Measurements from ENCODE around the gene ZNF678. TPM values are rescaled to one million over a fixed set of nuclear protein-coding genes. Genes with fewer than 3 reads are reported as not detected.

Gene ZNF678
- total RNA-seq: 15.4 and 20.3 TPM in 2 replicates

DNA sequence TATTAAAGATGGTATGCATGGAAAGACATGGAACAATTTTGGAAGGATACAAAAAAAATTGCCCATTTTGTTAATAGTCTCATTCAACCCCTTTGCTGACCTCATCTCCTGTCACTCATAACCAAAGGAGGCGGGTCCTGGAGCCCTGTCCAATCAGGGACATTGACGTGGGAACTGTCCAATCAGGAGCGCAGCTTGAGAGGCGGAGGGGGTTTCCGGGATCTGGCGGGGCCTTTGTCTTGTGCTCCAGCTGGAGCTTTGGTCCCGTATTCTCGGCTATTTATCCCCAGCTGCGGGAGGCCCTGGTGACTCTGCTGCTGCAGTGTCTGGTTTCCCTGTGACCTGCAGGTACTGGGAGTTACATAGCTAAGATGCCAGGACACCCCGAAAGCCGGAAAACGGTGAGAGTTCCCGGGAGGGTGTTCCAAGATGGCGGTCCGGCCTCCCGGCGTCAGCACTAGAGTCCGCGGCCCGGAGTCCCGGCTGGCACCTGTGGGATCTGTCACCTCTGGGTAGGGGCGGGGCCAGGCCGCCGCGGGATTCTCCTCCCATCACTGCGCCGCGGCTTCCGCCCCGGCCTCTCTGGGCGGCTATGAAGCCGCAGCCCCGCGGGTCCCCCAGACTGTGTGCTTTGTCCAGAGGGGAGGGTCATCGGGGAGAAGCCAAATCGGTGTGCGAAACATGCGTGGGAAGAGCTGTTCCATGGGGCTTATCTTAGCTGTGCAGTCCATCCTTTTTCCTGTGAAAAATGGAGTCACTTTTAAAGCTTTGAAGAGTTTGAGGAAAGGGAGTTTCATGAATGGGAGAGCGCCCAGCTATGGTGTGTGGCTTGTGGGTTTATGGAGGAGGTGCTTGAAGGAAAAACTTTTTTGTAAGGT lies at the start of gene ZNF678:
TSS of gene ZNF678 (plus strand) at position 233 of the 878 bp plus-strand sequence. CDS start 87,436 bp downstream, outside the sequence.
- peak; percentile 89 for ATAC-seq (ENCODE audit: low read depth)
- H3K4me3 Mint-ChIP-seq: peak within 1 kb of the TSS; percentile 95
- H3K4me1 Mint-ChIP-seq: peaks cover 48% of the 10 kb centered on the region
- no peaks in the 10 kb centered on the region for H3K9me3 Mint-ChIP-seq
- ChIA-PET POLR2A (interaction anchor here (0.5 to 1.8 kb wide), 9 partner anchors 15 to 1595 kb away, joined by 3 to 6 read pairs (median 4); partner anchors contain the start of genes ARF1, JMJD4 and SNAP47), CTCF (interaction anchor here (3.1 kb wide), 1 partner anchor 21 kb away, joined by 16 read pairs; no protein-coding TSS in a partner anchor)
- H3K27me3 Mint-ChIP-seq: peaks cover 8% of the 10 kb centered on the region
- peaks cover 11% of the 10 kb centered on the region for H3K36me3 Mint-ChIP-seq (ENCODE audit: low read depth)
- DNase-seq: peak; percentile 77
- intact Hi-C loops (cut with micrococcal nuclease): loop anchor here (1.0 to 5.0 kb wide), 3 partner anchors 21 to 224 kb away; partner anchors contain the start of genes JMJD4 and SNAP47
- peak within 1 kb of the TSS; percentile 94 for H3K27ac Mint-ChIP-seq
- TF ChIP-seq, protein P1, sequence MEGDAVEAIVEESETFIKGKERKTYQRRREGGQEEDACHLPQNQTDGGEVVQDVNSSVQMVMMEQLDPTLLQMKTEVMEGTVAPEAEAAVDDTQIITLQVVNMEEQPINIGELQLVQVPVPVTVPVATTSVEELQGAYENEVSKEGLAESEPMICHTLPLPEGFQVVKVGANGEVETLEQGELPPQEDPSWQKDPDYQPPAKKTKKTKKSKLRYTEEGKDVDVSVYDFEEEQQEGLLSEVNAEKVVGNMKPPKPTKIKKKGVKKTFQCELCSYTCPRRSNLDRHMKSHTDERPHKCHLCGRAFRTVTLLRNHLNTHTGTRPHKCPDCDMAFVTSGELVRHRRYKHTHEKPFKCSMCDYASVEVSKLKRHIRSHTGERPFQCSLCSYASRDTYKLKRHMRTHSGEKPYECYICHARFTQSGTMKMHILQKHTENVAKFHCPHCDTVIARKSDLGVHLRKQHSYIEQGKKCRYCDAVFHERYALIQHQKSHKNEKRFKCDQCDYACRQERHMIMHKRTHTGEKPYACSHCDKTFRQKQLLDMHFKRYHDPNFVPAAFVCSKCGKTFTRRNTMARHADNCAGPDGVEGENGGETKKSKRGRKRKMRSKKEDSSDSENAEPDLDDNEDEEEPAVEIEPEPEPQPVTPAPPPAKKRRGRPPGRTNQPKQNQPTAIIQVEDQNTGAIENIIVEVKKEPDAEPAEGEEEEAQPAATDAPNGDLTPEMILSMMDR (IDR thresholded peaks at IDR 0.05): no peak

DNA sequence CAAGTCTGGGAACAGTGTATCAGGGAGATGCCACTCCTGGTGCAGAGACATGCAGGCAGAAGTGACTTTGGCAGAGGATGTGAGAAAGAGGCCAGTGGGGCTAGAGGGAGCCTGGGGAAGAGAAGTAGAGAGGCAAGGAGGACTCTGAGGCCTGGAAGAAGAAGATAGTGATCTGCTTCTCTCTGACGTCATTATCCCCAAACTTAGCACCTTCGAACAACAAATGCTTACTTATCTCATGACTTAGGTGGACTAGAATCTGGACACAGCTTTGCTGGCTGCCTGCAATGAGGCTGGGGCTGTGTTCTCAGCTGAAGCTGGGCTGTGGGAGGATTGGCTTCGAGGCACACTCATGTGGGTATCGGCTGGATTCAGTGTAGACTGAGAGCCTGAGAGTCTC lies 44.5 kb upstream of the ZNF678 start:
- ChIA-PET CTCF (no interaction called here), POLR2A (no interaction called here)

DNA sequence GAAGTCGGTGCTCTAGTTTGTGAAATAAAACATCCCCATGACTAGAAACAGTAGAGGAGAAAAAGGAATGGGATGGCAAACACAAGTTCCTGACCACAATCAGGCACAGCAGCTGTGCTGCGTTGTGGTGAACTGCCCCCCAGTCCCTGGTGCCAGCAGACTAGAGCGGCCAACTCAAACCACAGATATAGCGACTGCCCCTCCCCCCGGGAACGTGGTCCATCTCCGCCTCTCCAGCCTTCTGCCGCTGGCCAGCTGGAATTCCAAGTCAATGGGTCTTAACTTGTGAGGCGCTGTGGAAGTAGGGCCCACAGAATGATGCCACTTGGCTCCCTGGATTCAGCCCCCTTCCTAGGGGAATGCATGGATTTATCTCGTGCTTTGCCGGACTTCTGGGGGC lies 41.6 kb upstream of the ZNF678 start:
- Mint-ChIP-seq H3K36me3 (ENCODE audit: low read depth) (no peaks in the 10 kb centered on the region), H3K4me1 (no peaks in the 10 kb centered on the region), H3K27ac (no peak overlapping the region), H3K4me3 (no peak overlapping the region), H3K27me3 (peaks cover 4% of the 10 kb centered on the region), H3K9me3 (peaks cover 13% of the 10 kb centered on the region)
- CTCF ChIA-PET: no interaction called here
- intact Hi-C loops (cut with micrococcal nuclease): no loop called here
- ATAC-seq (ENCODE audit: low read depth) (no peak), DNase-seq (no peak)
- POLR2A ChIA-PET: no interaction called here
- TF ChIP-seq, protein P1 (IDR thresholded peaks at IDR 0.05): no peak

More for the DNA sequence above, 44.5 kb upstream of the ZNF678 start:
- ATAC-seq (ENCODE audit: low read depth) (no peak), DNase-seq (no peak)
- H3K27me3 Mint-ChIP-seq: peaks cover 4% of the 10 kb centered on the region
- intact Hi-C loops (cut with micrococcal nuclease): no loop called here
- no peak overlapping the region for H3K27ac Mint-ChIP-seq
- H3K4me3 Mint-ChIP-seq: no peak overlapping the region
- no peaks in the 10 kb centered on the region for H3K36me3 Mint-ChIP-seq (ENCODE audit: low read depth)
- TF ChIP-seq, protein P1 (IDR thresholded peaks at IDR 0.05): no peak
- no peaks in the 10 kb centered on the region for H3K9me3 Mint-ChIP-seq
- H3K4me1 Mint-ChIP-seq: no peaks in the 10 kb centered on the region

DNA sequence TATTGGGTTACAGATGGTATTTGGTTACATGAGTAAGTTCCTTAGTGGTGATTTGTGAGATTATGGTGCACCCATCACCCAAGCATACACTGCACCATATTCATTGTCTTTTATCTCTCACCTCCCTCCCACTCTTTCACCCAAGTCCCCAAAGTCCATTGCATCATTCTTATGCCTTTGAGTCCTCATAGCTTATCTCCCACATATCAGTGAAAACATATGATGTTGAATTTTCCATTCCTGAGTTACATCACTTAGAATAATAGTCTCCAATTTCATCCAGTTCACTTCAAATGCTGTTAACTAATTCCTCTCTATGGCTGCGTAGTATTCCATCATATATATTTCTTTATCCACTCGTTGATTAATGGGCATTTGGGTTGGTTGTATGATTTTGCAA lies 36.8 kb upstream of the ZNF678 start:
- H3K36me3 Mint-ChIP-seq (ENCODE audit: low read depth): no peaks in the 10 kb centered on the region
- DNase-seq (no peak), ATAC-seq (ENCODE audit: low read depth) (no peak)
- CTCF ChIA-PET: no interaction called here
- H3K4me3 Mint-ChIP-seq: no peak overlapping the region
- no peaks in the 10 kb centered on the region for H3K4me1 Mint-ChIP-seq
- intact Hi-C loops (cut with micrococcal nuclease): no loop called here
- POLR2A ChIA-PET: no interaction called here
- H3K27me3 Mint-ChIP-seq: peaks cover 4% of the 10 kb centered on the region
- peaks cover 44% of the 10 kb centered on the region for H3K9me3 Mint-ChIP-seq
- TF ChIP-seq, protein P1 (IDR thresholded peaks at IDR 0.05): no peak
- no peak overlapping the region for H3K27ac Mint-ChIP-seq

DNA sequence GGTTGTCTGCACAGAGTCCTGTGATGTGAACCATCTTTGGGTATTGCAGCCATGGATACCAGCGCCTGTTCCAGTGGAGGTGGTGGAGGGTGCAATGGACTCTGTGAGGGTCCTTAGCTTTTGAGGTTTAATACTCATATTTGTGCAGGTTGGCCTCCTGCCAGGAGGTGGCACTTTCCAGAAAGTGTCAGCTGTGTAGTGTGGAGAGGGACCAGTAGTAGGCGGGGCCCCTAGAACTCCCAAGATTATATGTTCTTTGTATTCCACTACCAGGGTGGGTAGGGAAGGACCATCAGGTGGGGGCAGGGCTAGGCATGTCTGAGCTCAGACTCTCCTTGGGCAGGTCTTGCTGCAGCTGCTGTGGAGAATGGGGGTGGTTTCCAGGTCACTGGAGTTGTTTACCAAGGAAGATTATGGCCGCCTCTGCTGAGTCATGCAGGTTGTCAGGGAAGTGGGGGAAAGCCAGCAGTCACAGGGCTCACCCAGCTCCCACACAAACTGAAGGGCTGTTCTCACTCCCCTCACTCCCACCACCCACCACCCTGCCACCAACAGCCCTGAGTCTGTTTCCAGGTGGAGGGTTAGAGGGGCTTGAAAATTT lies 31.2 kb upstream of the ZNF678 start:
- H3K27me3 Mint-ChIP-seq: no peaks in the 10 kb centered on the region
- POLR2A ChIA-PET: no interaction called here
- CTCF ChIA-PET: no interaction called here
- intact Hi-C loops (cut with micrococcal nuclease): no loop called here
- no peak for ATAC-seq (ENCODE audit: low read depth)
- TF ChIP-seq, protein P1 (IDR thresholded peaks at IDR 0.05): no peak
- H3K4me3 Mint-ChIP-seq: no peak overlapping the region
- no peak for DNase-seq
- H3K36me3 Mint-ChIP-seq (ENCODE audit: low read depth): no peaks in the 10 kb centered on the region
- H3K27ac Mint-ChIP-seq: no peak overlapping the region
- no peaks in the 10 kb centered on the region for H3K4me1 Mint-ChIP-seq
- H3K9me3 Mint-ChIP-seq: peaks cover 39% of the 10 kb centered on the region

All from activated B cell treated with CpG ODN at 0.5 μM for 24 hours (primary cell).